ENCODE measurements around the gene OR7G2.
A peak's percentile ranks its signal among the peaks of the same experiment; 100 is the strongest.

Gene OR7G2

DNA sequence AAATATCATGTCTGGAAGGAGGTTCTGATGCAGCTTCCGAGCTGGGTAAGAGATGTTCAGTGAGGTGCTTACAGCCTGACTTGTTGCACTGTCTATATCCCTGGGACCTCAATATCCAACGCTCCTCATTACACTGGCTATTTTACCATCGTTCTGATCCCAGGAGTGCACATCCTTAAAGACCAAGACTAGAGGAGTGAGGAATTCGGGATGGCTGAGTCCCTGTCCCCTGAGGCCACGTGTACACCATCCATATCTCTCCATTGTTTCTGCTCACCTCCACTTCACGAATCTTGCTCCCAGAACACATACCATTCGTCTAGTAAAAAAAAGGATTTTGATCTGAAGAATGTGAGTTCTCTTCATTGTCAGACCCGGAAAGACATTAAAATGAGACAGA lies at the start of gene OR7G2:
TSS of gene OR7G2 (minus strand) at position 101 of the 400 bp plus-strand sequence. CDS start 4,232 bp downstream, outside the sequence.
- no peak for DNase-seq (ENCODE audit: low read depth in 2 of 2, low spot score in 1 of 2)

DNA sequence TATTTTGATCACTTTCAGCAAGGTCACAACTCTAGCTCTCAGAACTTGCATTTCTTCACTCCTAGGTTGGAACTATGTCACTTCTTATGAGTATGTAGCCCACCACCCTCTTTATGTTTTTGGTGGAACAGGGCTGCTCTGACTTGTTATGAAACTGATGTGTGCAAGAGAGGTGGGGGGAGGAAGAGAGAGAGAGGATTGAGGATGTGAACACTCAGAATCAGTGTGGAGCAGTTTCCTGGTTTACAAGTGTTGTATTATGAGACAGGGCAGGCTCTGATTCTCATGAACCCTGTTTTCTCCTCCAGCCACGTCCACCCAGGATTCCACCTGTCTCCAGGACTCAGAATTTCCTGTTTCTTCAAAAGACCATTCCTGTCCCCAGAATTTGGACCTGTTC lies 49.0 kb upstream of the OR7G2 start:
- DNase-seq (ENCODE audit: low read depth in 2 of 2, low spot score in 1 of 2) = no peak

DNA sequence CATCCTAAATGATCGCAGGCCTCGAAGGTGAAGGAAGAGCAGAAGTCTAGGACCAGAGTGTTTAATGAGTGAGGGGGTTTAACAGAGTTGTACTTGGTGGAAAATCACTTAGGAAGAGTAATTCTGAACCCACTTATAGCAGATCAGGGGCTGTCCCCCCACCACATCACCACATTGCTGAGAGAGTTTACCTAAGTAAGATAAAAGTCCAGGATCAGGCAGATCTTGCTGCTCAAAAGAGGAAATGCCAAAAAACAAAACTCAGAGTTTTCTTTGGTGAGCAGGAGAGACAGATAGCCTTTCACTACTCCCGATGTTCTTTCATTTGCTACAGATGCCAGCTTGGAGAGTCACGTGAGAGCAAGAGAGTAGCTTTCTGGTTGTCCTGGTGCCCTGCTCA lies 48.3 kb upstream of the OR7G2 start:
- no peak for DNase-seq (ENCODE audit: low read depth in 2 of 2, low spot score in 1 of 2)

DNA sequence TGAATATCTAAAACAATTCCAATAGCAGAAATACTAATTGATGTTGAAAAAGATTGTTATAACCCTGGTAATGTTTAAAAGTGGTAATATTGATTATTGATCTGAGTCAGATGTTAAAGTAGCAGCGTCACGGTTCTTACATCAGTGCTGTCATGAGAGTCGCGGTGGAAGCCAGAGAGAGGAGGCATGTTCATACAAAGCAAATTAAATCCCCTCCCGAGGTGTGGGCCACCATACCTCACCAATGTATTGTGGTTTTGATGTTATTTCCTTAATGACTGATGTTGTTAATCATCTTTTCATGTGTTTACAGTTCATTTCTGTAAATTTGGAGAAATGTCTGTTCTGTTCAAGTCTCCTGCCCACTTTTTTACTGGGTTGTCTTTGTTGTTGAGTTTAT lies 44.1 kb upstream of the OR7G2 start:
- no peak for DNase-seq (ENCODE audit: low read depth in 2 of 2, low spot score in 1 of 2)

DNA sequence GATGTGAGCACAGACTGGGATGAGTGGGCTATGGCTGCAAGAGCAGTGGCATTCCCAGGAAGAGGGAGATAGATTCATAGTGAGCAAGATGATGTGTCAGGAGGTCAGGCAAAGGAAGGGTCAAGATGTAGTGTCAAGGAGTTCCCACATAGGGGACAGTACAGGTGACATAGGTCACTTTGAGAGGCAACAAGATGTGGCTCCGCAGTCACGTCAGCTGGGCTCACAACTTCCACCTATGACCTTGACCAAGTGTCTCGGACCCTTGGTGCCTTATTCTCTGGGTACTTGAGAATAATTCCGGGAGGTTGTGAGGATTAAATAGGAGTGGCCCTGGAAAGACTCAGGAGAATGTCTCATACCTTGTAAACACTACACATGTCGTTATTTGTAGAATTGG lies 43.4 kb upstream of the OR7G2 start:
- no peak for DNase-seq (ENCODE audit: low read depth in 2 of 2, low spot score in 1 of 2)

DNA sequence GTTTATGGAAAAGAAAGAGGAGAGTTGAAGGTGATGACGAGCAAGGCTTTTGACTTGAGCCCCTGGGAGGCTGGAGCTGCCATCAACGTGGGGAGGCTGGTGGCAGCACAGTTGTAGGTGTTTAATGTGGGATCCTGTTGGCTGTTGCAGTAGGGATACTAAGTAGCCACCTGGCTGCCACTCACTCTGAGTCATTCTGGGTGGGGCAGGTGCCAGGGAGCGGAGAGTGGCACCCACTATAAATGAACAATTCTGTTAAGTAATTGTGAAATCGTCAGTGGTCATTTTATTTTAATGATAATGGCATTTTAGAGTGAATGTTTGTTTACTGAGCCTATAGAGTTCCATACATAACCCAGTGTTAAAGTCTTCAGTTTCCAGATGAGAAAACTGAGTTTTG lies 42.7 kb upstream of the OR7G2 start:
- no peak for DNase-seq (ENCODE audit: low read depth in 2 of 2, low spot score in 1 of 2)

DNA sequence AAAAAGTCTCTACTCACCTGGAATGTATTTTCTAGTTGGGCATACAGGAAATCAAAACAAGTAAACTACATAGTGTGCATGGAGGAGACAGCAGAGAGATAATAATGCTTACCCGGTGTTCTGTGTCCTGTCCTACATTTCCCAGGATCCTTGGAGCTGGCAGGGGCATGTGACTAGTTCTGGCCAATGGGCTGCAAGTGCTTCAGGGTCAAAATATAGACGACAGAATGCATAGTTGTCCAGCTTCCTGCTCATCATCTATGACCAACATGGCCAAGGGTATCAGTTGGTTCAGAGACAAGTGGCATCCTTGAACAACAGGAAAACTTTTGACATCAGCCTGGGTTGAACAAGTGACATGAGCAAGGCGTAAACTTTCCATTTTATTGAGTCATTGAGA lies 41.4 kb upstream of the OR7G2 start:
- DNase-seq (ENCODE audit: low read depth in 2 of 2, low spot score in 1 of 2) = no peak

DNA sequence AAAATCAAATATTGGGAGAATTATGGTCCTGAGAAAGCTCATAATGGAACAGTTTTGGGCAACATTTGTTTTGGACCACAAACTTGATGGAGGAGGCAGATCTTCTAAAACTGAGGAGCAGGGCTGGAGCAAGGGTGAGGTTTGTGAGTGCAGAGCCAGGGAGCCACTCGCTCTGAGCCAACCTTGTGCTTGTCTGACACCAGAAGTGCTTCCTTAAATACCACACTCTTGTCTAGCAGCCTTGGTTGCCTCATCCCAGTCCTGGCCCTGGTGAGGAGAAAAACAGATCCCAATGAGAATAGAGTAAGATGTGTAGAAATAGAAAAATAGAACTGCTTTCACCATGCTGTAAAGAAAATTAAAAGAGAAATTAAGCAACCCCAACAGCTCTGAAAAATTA lies 39.6 kb upstream of the OR7G2 start:
- no peak for DNase-seq (ENCODE audit: low read depth in 2 of 2, low spot score in 1 of 2)

DNA sequence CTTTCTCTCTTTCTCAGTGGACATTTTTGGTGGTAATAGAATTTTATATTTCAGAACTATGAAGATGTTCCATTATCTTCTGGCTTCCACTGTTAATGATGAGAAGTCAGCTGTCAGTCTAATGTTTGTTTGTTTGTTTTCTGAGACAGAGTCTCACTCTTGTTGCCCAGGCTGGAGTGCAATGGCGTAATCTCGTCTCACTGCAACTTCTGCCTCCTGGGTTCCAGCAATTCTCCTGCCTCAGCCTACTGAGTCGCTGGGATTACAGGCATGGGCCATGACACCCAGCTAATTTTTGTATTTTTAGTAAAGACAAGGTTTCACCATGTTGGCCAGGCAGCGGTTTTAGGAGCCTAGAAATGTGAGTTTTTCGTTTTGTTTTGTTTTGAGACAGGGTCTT lies 37.6 kb upstream of the OR7G2 start:
- DNase-seq (ENCODE audit: low read depth in 2 of 2, low spot score in 1 of 2) = no peak

DNA sequence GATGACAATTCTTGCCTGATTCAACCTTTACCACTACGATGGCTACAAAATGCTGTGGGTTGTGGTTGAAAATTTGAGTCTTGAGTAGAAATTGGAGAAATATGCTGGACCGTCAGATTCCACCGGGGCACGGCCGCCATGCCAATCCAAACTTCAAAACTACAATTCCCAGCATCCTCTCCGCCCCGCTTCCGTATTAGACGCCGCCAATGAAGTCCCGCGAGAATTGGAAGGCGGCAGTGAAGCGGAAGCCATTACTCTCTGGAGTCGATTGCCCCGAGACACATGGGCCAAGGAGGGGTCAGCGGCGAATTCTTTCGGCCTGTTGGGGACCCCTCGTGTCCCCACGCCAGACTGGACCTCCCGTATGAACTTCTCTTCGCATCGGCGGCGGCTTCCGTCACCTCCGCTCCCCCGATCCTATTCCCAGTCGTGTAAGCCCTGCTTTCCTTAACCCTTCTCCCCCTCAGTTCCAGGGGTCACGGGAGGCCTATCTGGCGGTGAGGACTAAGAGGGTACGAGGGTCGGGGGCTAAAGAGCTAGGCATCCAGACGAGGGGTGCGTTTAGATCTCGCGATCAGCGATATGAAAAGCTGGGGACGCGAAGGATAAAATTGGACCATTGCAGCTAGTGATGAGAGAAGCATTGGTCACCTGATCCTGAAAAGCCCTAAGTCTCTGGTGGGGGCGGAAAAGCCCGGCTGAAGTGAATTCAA lies 33.0 kb upstream of the OR7G2 start, which contains the start of gene ZNF317:
TSS of gene ZNF317 (plus strand) at position 239 of the 716 bp plus-strand sequence. CDS start 15,620 bp downstream, outside the sequence.
- peak; percentile 77 to 83 for DNase-seq (ENCODE audit: low read depth in 2 of 2, low spot score in 1 of 2)

DNA sequence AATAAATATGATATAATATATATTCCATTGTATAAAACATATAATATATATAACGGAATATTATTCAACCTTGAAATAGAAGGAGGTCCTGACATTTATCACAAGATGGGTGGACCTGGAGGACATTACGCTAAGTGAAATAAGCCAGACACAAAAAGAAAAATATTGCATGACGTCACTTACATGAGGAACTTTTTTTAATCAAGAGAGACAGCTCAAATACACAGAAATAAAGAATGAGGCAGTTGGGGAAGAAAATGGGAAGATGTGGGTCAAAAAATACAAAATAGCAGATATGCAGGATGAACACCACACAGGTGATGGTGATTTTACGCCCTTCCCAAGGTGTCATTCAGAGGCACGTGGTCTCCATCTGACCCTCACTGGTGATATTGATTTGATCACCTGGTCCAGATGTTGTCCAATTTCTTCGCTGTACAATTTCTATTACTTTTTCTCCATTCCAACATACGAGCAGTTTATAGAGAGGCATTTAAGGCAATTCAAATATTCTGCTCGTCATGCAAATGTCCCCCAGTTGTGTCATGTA lies 32.4 kb upstream of the OR7G2 start:
- no peak for DNase-seq (ENCODE audit: low read depth in 2 of 2, low spot score in 1 of 2)

DNA sequence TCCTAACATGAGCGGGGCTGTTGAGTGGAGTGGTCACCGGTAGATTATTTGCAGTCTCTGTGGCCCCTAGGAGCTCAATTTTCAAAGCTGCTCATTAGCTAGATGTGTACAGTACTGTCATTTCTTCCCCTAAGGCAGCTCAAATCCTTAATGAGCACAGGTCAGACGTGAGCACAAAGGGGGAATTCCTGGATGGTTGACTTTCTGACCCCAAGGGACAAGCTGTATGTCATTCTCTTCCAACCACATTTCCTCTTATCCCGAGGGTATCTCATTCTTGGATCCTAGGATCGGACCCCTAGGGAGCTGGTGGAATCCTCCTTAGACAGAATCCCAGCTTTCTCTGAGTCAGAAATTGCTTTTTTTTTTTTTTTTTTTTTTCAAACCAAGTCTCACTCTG lies 25.1 kb upstream of the OR7G2 start:
- no peak for DNase-seq (ENCODE audit: low read depth in 2 of 2, low spot score in 1 of 2)

DNA sequence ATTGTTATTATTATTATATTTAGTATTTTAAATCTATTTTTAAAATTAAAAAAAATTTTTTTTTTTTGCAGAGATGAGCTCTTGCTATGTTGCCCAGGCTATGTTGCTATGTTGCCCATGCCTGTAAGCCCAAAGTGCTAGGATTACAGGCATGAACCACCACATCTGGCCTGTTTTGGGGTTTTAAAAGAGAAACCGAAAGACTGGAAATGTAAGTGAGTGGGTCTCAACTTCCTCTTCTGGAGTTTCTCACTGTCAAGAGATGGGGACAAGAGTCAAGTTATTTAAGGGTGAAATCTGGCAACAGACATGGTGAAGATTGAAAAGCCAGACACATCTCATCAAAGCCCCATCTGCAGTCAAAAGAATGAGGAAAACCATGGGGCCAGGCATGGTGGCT lies 23.7 kb upstream of the OR7G2 start:
- DNase-seq (ENCODE audit: low read depth in 2 of 2, low spot score in 1 of 2) = no peak

DNA sequence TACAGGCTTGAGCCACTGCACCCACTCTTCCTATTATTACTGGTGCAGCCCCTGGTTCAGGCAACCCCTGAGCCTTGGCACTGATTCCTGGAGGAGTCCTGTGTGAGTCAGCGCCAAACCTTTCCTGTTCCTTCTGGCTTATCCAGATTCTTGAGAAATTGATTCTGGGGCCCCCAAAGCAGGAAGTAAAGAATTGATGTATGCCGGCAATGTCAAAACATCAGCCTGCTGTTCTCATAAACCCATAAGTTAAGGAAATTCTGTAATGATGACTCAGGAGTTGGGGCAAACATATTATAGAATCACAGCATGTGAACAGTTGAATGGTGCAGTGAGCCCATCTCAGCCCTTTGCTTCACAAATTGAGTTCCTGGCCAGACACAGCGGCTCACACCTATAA lies 20.9 kb upstream of the OR7G2 start:
- no peak for DNase-seq (ENCODE audit: low read depth in 2 of 2, low spot score in 1 of 2)

DNA sequence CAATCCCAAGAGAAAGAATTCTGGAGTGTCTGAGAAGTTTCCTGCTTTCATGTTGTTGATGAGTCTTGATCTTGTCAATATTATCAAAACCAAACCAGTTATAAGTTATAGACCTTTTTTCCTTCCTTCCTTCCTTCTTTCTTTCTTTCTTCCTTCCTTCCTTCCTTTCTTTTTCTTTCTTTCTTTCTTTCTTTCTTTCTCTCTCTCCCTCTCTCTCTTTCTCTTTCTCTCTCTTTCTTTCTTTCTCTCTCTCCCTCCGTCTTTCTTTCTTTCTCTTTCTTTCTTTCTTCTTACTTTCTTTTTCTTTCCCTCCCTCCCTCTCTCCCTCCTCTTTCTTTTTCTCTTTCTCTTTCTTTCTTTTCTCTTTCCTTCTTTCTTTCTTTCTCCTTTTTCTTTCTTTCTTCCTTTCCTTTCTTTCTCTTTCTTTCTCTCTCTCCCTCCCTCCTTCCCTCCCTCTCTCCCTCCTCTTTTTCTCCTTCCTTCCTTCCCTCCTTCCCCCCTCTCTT lies 19.7 kb upstream of the OR7G2 start, which contains the start of gene OR7G3:
TSS of gene OR7G3 (minus strand) at position 51 of the 506 bp plus-strand sequence. CDS start at position 51, 0 bp downstream.
- no peak for DNase-seq (ENCODE audit: low read depth in 2 of 2, low spot score in 1 of 2)

DNA sequence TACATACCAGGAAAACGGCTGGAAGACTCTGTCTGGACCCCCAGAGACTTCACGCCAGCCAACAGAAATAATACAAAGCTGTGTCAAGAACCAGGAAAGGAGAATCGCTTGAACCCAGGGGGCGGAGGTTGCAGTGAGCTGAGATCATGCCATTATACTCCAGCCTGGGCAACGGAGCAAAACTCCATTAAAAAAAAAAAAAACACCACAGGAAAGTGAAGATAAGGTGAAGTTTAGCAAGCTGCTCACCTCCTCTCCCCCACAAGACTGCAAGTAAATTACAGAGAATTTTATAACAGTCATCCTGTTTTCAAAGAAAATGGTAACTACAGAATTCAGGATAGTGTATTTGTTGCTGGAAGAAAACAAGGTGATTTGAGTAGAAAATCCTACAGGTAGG lies 9.3 kb upstream of the OR7G2 start:
- no peak for DNase-seq (ENCODE audit: low read depth in 2 of 2, low spot score in 1 of 2)

DNA sequence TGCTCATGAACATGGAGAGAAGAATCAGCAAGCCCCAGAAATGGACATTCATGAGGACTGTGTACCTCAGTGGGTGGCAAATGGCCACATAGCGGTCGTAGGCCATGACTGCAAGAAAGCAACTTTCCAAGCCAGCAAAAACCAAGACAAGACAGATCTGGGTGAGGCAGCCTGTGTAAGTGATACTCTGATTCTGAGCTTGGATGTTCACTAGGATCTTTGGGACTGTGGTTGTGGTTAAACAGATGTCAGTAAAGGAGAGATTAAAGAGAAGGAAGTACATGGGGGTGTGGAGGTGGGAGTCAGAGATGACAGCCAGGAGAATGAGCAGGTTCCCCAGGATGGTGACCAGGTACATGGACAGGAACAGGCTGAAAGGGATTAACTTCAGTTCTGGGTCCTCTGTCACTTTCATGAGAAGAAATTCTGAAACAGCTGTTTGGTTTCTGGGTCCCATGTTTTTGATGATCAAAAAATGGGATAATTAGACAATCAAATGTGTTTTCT lies 8.1 kb upstream of the OR7G2 start, which contains the start of gene OR7G1:
TSS of gene OR7G1 (minus strand) at position 457 of the 507 bp plus-strand sequence. CDS start at position 457, 0 bp downstream.
- DNase-seq (ENCODE audit: low read depth in 2 of 2, low spot score in 1 of 2) = no peak

DNA sequence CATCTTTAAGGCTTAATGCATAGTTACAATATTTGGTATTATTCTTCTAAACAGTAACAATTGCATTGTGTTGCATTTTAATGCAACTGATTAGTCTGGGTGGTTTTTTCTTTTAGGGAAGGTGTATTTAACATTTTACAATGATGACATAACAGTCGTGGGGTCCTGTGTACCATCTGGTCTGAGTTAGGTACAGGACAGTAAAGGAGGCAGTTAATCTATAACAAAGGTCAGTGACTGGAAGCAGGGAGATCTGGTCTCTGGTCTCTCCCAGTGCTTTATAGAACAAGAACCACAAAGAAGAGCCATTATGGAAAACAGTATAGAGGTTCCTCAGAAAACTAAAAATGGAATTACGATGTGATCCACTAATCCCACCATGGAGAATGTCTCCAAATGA lies 2.7 kb upstream of the OR7G2 start:
- no peak for DNase-seq (ENCODE audit: low read depth in 2 of 2, low spot score in 1 of 2)

DNA sequence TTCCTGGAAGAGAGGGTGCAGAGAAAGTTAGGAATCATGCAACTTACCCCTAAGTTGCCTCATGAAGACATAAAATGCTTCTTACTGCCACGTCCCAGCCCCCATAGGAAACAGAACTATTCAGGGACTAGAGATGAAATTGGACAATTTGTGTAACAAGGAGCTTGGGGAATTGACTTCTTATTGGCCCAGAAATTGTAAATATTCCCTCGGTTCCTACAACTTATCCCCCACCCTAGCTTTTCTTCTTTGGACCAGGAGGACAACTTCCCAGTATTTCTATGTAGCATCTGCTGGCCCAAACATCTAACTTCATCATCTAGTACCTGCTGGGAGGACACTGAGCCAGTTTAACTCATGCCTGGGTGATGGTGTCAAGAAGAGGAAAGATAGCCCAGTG lies 20.5 kb downstream of the OR7G2 start, which contains the start of gene OR1M1:
TSS of gene OR1M1 (plus strand) at position 301 of the 400 bp plus-strand sequence. CDS start 6,184 bp downstream, outside the sequence.
- no peak for DNase-seq (ENCODE audit: low read depth in 2 of 2, low spot score in 1 of 2)

DNA sequence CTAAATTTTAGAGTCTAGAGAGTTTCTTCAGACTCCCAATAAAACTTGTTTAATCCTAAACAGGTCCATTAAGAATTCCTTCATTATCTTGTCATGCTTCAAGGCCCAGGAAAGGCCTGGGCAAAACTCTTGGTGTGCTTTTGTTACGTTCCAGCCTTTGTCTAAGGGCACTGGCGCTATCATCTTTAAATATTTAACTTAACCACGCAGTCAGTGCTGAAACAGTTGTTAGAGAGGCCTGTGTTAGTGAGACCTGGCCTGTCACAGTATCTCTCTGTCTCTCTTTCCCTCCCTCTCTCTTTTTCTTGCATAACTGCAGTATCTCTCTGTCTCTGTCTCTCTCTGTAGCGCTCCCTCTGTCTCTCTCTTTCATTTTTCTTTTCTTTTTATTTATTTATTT lies 28.6 kb downstream of the OR7G2 start:
- DNase-seq (ENCODE audit: low read depth in 2 of 2, low spot score in 1 of 2) = no peak

DNA sequence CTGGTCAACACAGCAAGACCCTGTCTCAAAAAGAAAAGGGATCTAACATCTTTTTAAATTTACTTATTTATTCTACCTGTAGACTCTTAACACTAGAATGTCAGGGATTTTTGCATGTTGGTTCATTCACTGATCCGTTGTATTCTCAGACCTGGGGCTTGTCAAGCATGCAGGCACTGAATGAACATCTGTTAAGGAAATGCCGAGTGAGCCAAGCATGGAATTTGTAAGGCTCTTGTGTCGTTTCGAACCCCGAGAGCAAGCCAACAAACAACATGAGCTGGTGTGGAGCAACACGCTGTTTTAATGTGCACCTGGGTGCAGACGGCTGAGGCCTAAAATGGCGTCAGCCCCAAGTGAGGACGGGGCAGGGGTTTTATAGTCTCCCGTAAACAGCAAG lies 30.4 kb downstream of the OR7G2 start:
- DNase-seq (ENCODE audit: low read depth in 2 of 2, low spot score in 1 of 2) = no peak
